ENCODE data around the gene ZNF423. TPM values are rescaled to one million over a fixed set of nuclear protein-coding genes. Genes with fewer than 3 reads are reported as not detected.

ZNF423 gene
- polyA plus RNA-seq, 1 of the 3 experiments (the other 2 are of a cell fraction), result 1.2 TPM

DNA sequence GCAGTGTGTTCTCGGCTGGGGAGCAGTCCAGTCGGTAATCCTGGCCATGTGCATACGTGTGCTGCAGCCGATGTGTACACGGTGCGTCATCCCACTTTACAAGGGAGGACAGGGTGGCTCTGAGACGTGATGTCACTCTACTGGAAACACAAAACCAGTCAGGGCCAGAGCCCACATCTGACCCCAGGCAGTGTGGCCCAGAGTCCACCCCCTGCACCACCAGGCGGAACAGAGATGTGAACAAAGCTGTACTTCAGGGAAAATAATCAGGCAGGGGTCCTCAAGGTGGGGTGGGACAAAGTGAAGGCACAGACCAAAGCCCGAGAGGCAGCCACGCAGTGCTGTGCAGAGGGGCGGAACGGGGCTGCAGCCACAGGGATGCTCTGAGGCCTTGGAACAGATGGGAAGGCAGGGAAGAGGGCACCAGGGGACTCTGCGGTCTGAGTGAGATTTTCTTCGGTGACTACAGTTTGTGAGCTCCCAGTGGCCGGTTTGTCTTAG, 181.5 kb downstream of the ZNF423 start:
- Histone ChIP-seq H3K4me1 (ENCODE audit: control insufficient read depth in 1 of 2, insufficient read depth in 2 of 2, low read depth in 1 of 2, low read length in 1 of 2) (peaks cover 0 to 36% of the 10 kb centered on the region in 2 experiments; a peak in 1 of 4 replicates), H3K27ac (ENCODE audit: low read depth in 2 of 2, low read length in 1 of 2) (no peak overlapping the region), H3K36me3 (replicated peaks in 1 of 2; ENCODE audit: control insufficient read depth in 1 of 2, insufficient read depth in 2 of 2, low read length in 1 of 2) (no peaks in the 10 kb centered on the region), H3K9me3 (no peaks in the 10 kb centered on the region), H3K4me3 (ENCODE audit: low read depth in 2 of 2, low read length in 1 of 2) (no peak overlapping the region), H3K9me2 (no peaks in the 10 kb centered on the region), H3K9ac (no peak overlapping the region), H4K20me1 (ENCODE audit: insufficient read depth) (no peaks in the 10 kb centered on the region), H3K4me2 (no peak overlapping the region), H3F3A (replicated peaks; ENCODE audit: insufficient read depth) (no peaks in the 10 kb centered on the region), H3K79me2 (ENCODE audit: insufficient read depth) (no peaks in the 10 kb centered on the region), H2AFZ (ENCODE audit: low read depth) (no peak overlapping the region), H3K27me3 (ENCODE audit: insufficient read depth) (no peaks in the 10 kb centered on the region)
- DNase-seq, result no peak
- POLR2A ChIA-PET, result interaction anchor here (0.7 kb wide), 1 partner anchor 10 kb away, joined by 3 read pairs; no protein-coding TSS in a partner anchor
- TF ChIP-seq JUND (IDR thresholded peaks at IDR 0.05), result no peak
- TF ChIP-seq CHD2 (IDR thresholded peaks at IDR 0.05; ENCODE audit: low read length, partially characterized antibody), result no peak
- CTCF ChIA-PET, result interaction anchor here (1.3 kb wide), 1 partner anchor 65 kb away, joined by 4 read pairs; no protein-coding TSS in a partner anchor
- WGBS (ENCODE audit: low lambda C conversion rate), result 63% methylated on average over 14 of the region's 15 CpGs

DNA sequence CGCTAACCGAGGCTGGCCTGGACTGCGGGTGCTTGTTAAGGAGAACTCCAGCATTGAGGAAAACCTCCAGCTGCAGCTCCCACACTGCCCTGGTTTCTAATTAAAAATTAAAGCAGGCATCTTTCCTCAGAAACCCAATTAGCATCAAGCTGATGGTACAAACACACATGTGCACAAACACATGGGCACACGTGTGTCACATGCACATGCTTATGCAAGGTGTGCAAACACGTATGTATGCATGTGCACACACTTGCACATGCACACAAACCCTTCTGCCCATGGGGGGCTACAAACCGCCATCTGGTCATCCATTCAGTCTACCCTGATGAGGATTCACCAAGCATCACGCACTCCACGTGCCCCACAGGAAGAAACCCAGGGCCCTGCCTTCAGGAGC, 182.5 kb downstream of the ZNF423 start:
- Histone ChIP-seq H3F3A (replicated peaks; ENCODE audit: insufficient read depth) (no peaks in the 10 kb centered on the region), H3K4me1 (ENCODE audit: control insufficient read depth in 1 of 2, insufficient read depth in 2 of 2, low read depth in 1 of 2, low read length in 1 of 2) (peaks cover 0 to 40% of the 10 kb centered on the region in 2 experiments; a peak in 1 of 4 replicates), H3K9ac (no peak overlapping the region), H3K36me3 (replicated peaks in 1 of 2; ENCODE audit: control insufficient read depth in 1 of 2, insufficient read depth in 2 of 2, low read length in 1 of 2) (no peaks in the 10 kb centered on the region), H3K9me2 (no peaks in the 10 kb centered on the region), H3K27ac (ENCODE audit: low read depth in 2 of 2, low read length in 1 of 2) (no peak overlapping the region), H3K27me3 (ENCODE audit: insufficient read depth) (no peaks in the 10 kb centered on the region), H3K4me2 (no peak overlapping the region), H3K79me2 (ENCODE audit: insufficient read depth) (no peaks in the 10 kb centered on the region), H3K9me3 (no peaks in the 10 kb centered on the region), H3K4me3 (ENCODE audit: low read depth in 2 of 2, low read length in 1 of 2) (no peak overlapping the region), H4K20me1 (ENCODE audit: insufficient read depth) (no peaks in the 10 kb centered on the region), H2AFZ (ENCODE audit: low read depth) (no peak overlapping the region)
- CTCF ChIA-PET, result interaction anchor here (0.5 to 1.0 kb wide), 2 partner anchors 15 to 204 kb away, joined by 3 to 4 read pairs; no protein-coding TSS in a partner anchor
- POLR2A ChIA-PET, result no interaction called here
- no peak for DNase-seq
- 45% methylated on average over 6 of the region's 8 CpGs for WGBS (ENCODE audit: low lambda C conversion rate)
- TF ChIP-seq RCOR1 (IDR thresholded peaks at IDR 0.05; ENCODE audit: low read length) (no peak), ELF1 (IDR thresholded peaks at IDR 0.05) (no peak), TCF12 (IDR thresholded peaks at IDR 0.05) (no peak), RAD21 (IDR thresholded peaks at IDR 0.05; ENCODE audit: low read length) (no peak), EZH2phosphoT487 (IDR thresholded peaks at IDR 0.05; ENCODE audit: borderline replicate concordance, low read depth) (no peak), POLR2AphosphoS5 (IDR thresholded peaks at IDR 0.05; ENCODE audit: low read depth, low read length) (no peak), RFX5 (IDR thresholded peaks at IDR 0.05; ENCODE audit: low read length) (no peak), GATA2 (CRISPR knock-in tag; IDR thresholded peaks at IDR 0.05) (no peak)

DNA sequence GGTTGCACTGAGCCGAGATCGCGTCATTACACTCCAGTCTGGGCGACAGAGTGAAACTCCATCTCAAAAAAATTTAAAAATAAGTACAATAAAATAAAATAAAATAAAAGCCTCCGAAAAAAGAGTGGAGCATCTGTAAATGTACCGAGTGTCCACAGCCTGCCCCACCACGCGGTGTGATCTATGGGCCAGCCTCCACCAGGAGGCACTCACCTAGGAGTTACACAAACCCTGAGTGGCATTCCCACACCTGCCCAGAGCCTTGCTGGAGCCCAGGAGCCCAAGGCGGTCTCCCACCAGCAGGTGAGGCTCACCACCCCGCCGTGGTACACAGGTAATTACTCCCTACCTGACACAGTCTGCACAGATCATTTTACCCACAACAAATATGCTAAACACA, 183.2 kb downstream of the ZNF423 start:
- H2AFZ ChIP-seq (ENCODE audit: low read depth), result no peak overlapping the region
- peaks cover 0 to 40% of the 10 kb centered on the region in 2 experiments; a peak in 1 of 4 replicates for H3K4me1 ChIP-seq (ENCODE audit: control insufficient read depth in 1 of 2, insufficient read depth in 2 of 2, low read depth in 1 of 2, low read length in 1 of 2)
- H3K4me2 ChIP-seq, result no peak overlapping the region
- 76% methylated on average over 10 of the region's 11 CpGs for WGBS (ENCODE audit: low lambda C conversion rate)
- H3K9ac ChIP-seq, result no peak overlapping the region
- no peaks in the 10 kb centered on the region for H3K36me3 ChIP-seq (replicated peaks in 1 of 2; ENCODE audit: control insufficient read depth in 1 of 2, insufficient read depth in 2 of 2, low read length in 1 of 2)
- H3K27ac ChIP-seq (ENCODE audit: low read depth in 2 of 2, low read length in 1 of 2), result no peak overlapping the region
- no peak overlapping the region for H3K4me3 ChIP-seq (ENCODE audit: low read depth in 2 of 2, low read length in 1 of 2)
- no peaks in the 10 kb centered on the region for H3K79me2 ChIP-seq (ENCODE audit: insufficient read depth)
- ChIA-PET CTCF (interaction anchor here (0.6 to 1.0 kb wide), 2 partner anchors 14 to 57 kb away, joined by 3 read pairs; no protein-coding TSS in a partner anchor), POLR2A (no interaction called here)
- H3K9me2 ChIP-seq, result no peaks in the 10 kb centered on the region
- H3K9me3 ChIP-seq, result no peaks in the 10 kb centered on the region
- no peak for DNase-seq
- no peaks in the 10 kb centered on the region for H3F3A ChIP-seq (replicated peaks; ENCODE audit: insufficient read depth)
- no peaks in the 10 kb centered on the region for H3K27me3 ChIP-seq (ENCODE audit: insufficient read depth)
- no peaks in the 10 kb centered on the region for H4K20me1 ChIP-seq (ENCODE audit: insufficient read depth)
- TF ChIP-seq, protein P1, sequence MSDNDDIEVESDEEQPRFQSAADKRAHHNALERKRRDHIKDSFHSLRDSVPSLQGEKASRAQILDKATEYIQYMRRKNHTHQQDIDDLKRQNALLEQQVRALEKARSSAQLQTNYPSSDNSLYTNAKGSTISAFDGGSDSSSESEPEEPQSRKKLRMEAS (IDR thresholded peaks at IDR 0.05; ENCODE audit: low read depth), result no peak
- no peak for TF ChIP-seq RFX5 (IDR thresholded peaks at IDR 0.05; ENCODE audit: low read length)
- TF ChIP-seq ELF1 (IDR thresholded peaks at IDR 0.05), result no peak
- no peak for TF ChIP-seq FOSL2 (IDR thresholded peaks at IDR 0.05; ENCODE audit: borderline replicate concordance, low read depth)
- TF ChIP-seq, protein P2, sequence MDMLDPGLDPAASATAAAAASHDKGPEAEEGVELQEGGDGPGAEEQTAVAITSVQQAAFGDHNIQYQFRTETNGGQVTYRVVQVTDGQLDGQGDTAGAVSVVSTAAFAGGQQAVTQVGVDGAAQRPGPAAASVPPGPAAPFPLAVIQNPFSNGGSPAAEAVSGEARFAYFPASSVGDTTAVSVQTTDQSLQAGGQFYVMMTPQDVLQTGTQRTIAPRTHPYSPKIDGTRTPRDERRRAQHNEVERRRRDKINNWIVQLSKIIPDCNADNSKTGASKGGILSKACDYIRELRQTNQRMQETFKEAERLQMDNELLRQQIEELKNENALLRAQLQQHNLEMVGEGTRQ (IDR thresholded peaks at IDR 0.05; ENCODE audit: borderline replicate concordance, low read depth, low read length), result no peak
- no peak for TF ChIP-seq MEF2A (IDR thresholded peaks at IDR 0.05; ENCODE audit: borderline replicate concordance, low read depth)
